BJ (cell line): Measurements from ENCODE around the gene PCOLCE2. TPM values are rescaled to one million over a fixed set of nuclear protein-coding genes. Genes with fewer than 3 reads are reported as not detected.
"Not testable (repeated sequence)": the region's sequence is repeated elsewhere in the genome, so short reads cannot be mapped to it uniquely, and the experiment has no call there.

Source experiments
- CTCF ChIA-PET: fragments of 350-600 bp; formaldehyde crosslinking; extraction: SDS; loops from one replicate; lab custom pipeline; 2021; ENCODE audit warnings: antibody characterized with exemption, inconsistent platforms; lab: Yijun Ruan, JAX
- POLR2A ChIA-PET: fragments of 300-600 bp; sonication (Branson Sonifier 250); formaldehyde crosslinking; extraction: SDS; loops from one replicate; lab custom pipeline; 2021; ENCODE audit warnings: antibody characterized with exemption; lab: Charles Lee
- DNase-seq: peaks from one replicate; pipeline ENCODE4 v3.0.0-alpha.2; 2011; ENCODE audit warnings: low read depth
- H3K27me3 ChIP-seq: 2 replicates; pipeline ENCODE4 v1.6.0; 2011; ENCODE audit warnings: low read length; ENCODE audit not compliant: control insufficient read depth, insufficient read depth
- H3K36me3 ChIP-seq: 2 replicates; pipeline ENCODE4 v1.5.1; 2011; ENCODE audit warnings: low read length; ENCODE audit not compliant: control insufficient read depth, insufficient read depth
- H3K4me3 ChIP-seq: 2 replicates; pipeline ENCODE4 v1.5.1; 2011; ENCODE audit warnings: low read depth, mild to moderate bottlenecking, control low read depth, low read length
- CTCF ChIP-seq: IDR thresholded peaks from 2 replicates; pipeline ENCODE4 v1.5.1; 2011; ENCODE audit warnings: low read depth, mild to moderate bottlenecking, control low read depth, inconsistent platforms, low read length, moderate library complexity; ENCODE audit not compliant: insufficient read depth
- polyA plus RNA-seq: library from polyadenylated mRNA; depleted of rRNA; stranded (reverse); fragments of >200 nt; gene quantifications from 2 replicates; pipeline ENCODE4 v1.2.3, GENCODE V29; 2011

Gene PCOLCE2
- polyA plus RNA-seq, 1 experiment, result 0.94 TPM

- POLR2A ChIA-PET, result interaction anchor here (0.6 kb wide), 1 partner anchor 63 kb away, joined by 3 read pairs; no protein-coding TSS in a partner anchor
- no peak for DNase-seq
- peaks cover 23% of the 10 kb centered on the region for H3K27me3 ChIP-seq
- H3K36me3 ChIP-seq, result no peaks in the 10 kb centered on the region
- CTCF ChIA-PET, result interaction anchor here (2.4 kb wide), 1 partner anchor 59 kb away, joined by 4 read pairs; no protein-coding TSS in a partner anchor
- H3K4me3 ChIP-seq, result peak overlapping the region; percentile 33
- TF ChIP-seq CTCF, result 0 out of 2 replicates have a peak, but pooled peaks have one; percentile 4
Measured at GRCh38 chr3:142888099-142888480, 793 bp downstream of the PCOLCE2 start.

GRCh38 chr3:142886940-142887339 lies 1.9 kb downstream of the PCOLCE2 start:
- ChIA-PET POLR2A (no interaction called here), CTCF (interaction anchor here (1.8 to 2.4 kb wide), 2 partner anchors 30 to 58 kb away, joined by 4 to 6 read pairs; no protein-coding TSS in a partner anchor)
- no peak for TF ChIP-seq CTCF
- Histone ChIP-seq H3K27me3 (peaks cover 21% of the 10 kb centered on the region), H3K36me3 (no peaks in the 10 kb centered on the region), H3K4me3 (no peak overlapping the region)
- no peak for DNase-seq

GRCh38 chr3:142886021-142886420 lies 2.9 kb downstream of the PCOLCE2 start:
- no peaks in the 10 kb centered on the region for H3K36me3 ChIP-seq
- H3K27me3 ChIP-seq, result peaks cover 21% of the 10 kb centered on the region
- no peak for TF ChIP-seq CTCF
- CTCF ChIA-PET, result interaction anchor here (1.8 to 2.4 kb wide), 2 partner anchors 29 to 57 kb away, joined by 4 to 6 read pairs; no protein-coding TSS in a partner anchor
- H3K4me3 ChIP-seq, result no peak overlapping the region
- POLR2A ChIA-PET, result no interaction called here
- no peak for DNase-seq

- ChIA-PET CTCF (interaction anchor here (1.1 kb wide), 2 partner anchors 13 to 31 kb away, joined by 3 read pairs; no protein-coding TSS in a partner anchor), POLR2A (no interaction called here)
- no peak for TF ChIP-seq CTCF
Measured at GRCh38 chr3:142884531-142884930, 4.4 kb downstream of the PCOLCE2 start.

GRCh38 chr3:142883534-142883933 lies 5.3 kb downstream of the PCOLCE2 start:
- POLR2A ChIA-PET, result not testable (repeated sequence)

More at GRCh38 chr3:142884531-142884930, 4.4 kb downstream of the PCOLCE2 start:
- peaks cover 20% of the 10 kb centered on the region for H3K27me3 ChIP-seq
- H3K4me3 ChIP-seq, result no peak overlapping the region
- no peaks in the 10 kb centered on the region for H3K36me3 ChIP-seq
- no peak for DNase-seq

More at GRCh38 chr3:142883534-142883933, 5.3 kb downstream of the PCOLCE2 start:
- not testable (repeated sequence) for DNase-seq, H3K36me3 ChIP-seq, H3K4me3 ChIP-seq
- H3K27me3 ChIP-seq, result peaks cover 11% of the 10 kb centered on the region
- CTCF ChIA-PET, result interaction anchor here (1.1 kb wide), 1 partner anchor 30 kb away, joined by 3 read pairs; no protein-coding TSS in a partner anchor
